OCI-LY7 (cell line): Measurements from ENCODE around the gene ORC2. TPM values are rescaled to one million over a fixed set of nuclear protein-coding genes. Genes with fewer than 3 reads are reported as not detected.

ENCODE experiments used
- BruUV-seq: library from RNA; stranded (reverse); fragments of 400-500 nt; replicated peaks from 2 replicates; lab custom pipeline; 2021; lab: Mats Ljungman, UMichigan
- CTCF ChIA-PET: fragments of 300-600 bp; sonication (Branson Sonifier 250); formaldehyde crosslinking; loops from one replicate; lab custom pipeline; 2022; ENCODE audit warnings: antibody characterized with exemption; ENCODE audit not compliant: unreplicated experiment; lab: Charles Lee
- POLR2A ChIA-PET: fragments of 300-600 bp; sonication (Branson Sonifier 250); formaldehyde crosslinking; loops from one replicate; lab custom pipeline; 2022; ENCODE audit warnings: antibody characterized with exemption; lab: Charles Lee
- DNase-seq: peaks from one replicate; pipeline ENCODE4 v3.0.0-alpha.2; 2015; ENCODE audit warnings: low spot score
- H2AFZ ChIP-seq: fragments of 200-600 bp; sonication (generic), shearing (Covaris generic); 2 replicates; pipeline ENCODE4 v1.6.1; 2014; ENCODE audit warnings: mild to moderate bottlenecking, antibody characterized with exemption, low read length, moderate library complexity
- H3K27ac ChIP-seq: fragments of 200-600 bp; sonication (generic); 2 replicates; pipeline ENCODE4 v1.5.1; 2014; ENCODE audit warnings: mixed run types, low read depth, mild to moderate bottlenecking, moderate library complexity, low read length, inconsistent platforms; ENCODE audit not compliant: poor library complexity, severe bottlenecking
- H3K36me3 ChIP-seq: fragments of 200-600 bp; sonication (generic); 2 replicates; pipeline ENCODE4 v1.6.1; 2014; ENCODE audit warnings: mild to moderate bottlenecking, antibody characterized with exemption, low read length, moderate library complexity, mixed read lengths; ENCODE audit not compliant: insufficient read depth
- H3K4me1 ChIP-seq: fragments of 200-600 bp; sonication (generic); 2 replicates; pipeline ENCODE4 v1.5.1; 2014; ENCODE audit warnings: mild to moderate bottlenecking, low read length; ENCODE audit not compliant: insufficient read depth, poor library complexity, severe bottlenecking
- H3K4me2 ChIP-seq: fragments of 200-600 bp; sonication (generic); 2 replicates; pipeline ENCODE4 v1.6.1; 2014; ENCODE audit warnings: mild to moderate bottlenecking, low read length
- H3K4me3 ChIP-seq: fragments of 200-600 bp; sonication (generic); 2 replicates; pipeline ENCODE4 v1.5.1; 2014; ENCODE audit warnings: mild to moderate bottlenecking, low read depth, low read length; ENCODE audit not compliant: poor library complexity, severe bottlenecking
- H3K79me2 ChIP-seq: fragments of 200-600 bp; sonication (generic); 2 replicates; pipeline ENCODE4 v1.6.1; 2016; ENCODE audit warnings: low read depth, mild to moderate bottlenecking, low read length, moderate library complexity, mixed read lengths; ENCODE audit not compliant: insufficient read depth
- H3K9me2 ChIP-seq: fragments of 200-600 bp; sonication (generic); 2 replicates; pipeline ENCODE4 v1.6.1; 2016; ENCODE audit warnings: mild to moderate bottlenecking, low read length, mixed read lengths; ENCODE audit not compliant: insufficient read depth
- H3K9me3 ChIP-seq: fragments of 200-600 bp; sonication (generic); 2 replicates; pipeline ENCODE4 v1.6.1; 2014; ENCODE audit warnings: mild to moderate bottlenecking, mixed run types, low read length, mixed read lengths
- H4K20me1 ChIP-seq: fragments of 200-600 bp; sonication (generic); 2 replicates; pipeline ENCODE4 v1.6.1; 2014; ENCODE audit warnings: mild to moderate bottlenecking, antibody characterized with exemption, low read length, moderate library complexity, mixed read lengths; ENCODE audit not compliant: insufficient read depth
- EZH2phosphoT487 ChIP-seq: fragments of 200-600 bp; sonication (generic); IDR thresholded peaks from 2 replicates; pipeline ENCODE4 v1.6.1; 2018; ENCODE audit warnings: low read depth, borderline replicate concordance, mild to moderate bottlenecking, mixed run types, antibody characterized with exemption, low read length, moderate library complexity, mixed read lengths
- intact Hi-C: fragments of 100-400 bp; cut with micrococcal nuclease; formaldehyde crosslinking; loops from one replicate; pipeline ENCODE4 v1.10.0; 2022; ENCODE audit not compliant: unreplicated experiment
- small RNA-seq: library from RNA; depleted of rRNA; stranded (forward); fragments of <200 nt; gene quantifications from one replicate; pipeline ENCODE3, GENCODE V24; 2014
- total RNA-seq, 2 experiments: library from RNA; depleted of rRNA in 1 of 2; stranded (reverse); fragments of >200 nt in 1 of 2; shearing (Covaris generic) in 1 of 2; gene quantifications; 2 replicates each; pipeline ENCODE4 v1.2.3, GENCODE V29; 2014 to 2022
- TF ChIP-seq, protein P1 (sequence below): fragments of 200-600 bp; sonication (generic); conservative IDR thresholded peaks from 2 replicates; pipeline ENCODE4 v1.5.1; 2014; ENCODE audit warnings: mild to moderate bottlenecking, antibody characterized with exemption, low read length, moderate library complexity, mixed read lengths

ORC2 gene
- total RNA-seq, 2 experiments from 2014 or later: 14.9 to 46.1 TPM

DNA sequence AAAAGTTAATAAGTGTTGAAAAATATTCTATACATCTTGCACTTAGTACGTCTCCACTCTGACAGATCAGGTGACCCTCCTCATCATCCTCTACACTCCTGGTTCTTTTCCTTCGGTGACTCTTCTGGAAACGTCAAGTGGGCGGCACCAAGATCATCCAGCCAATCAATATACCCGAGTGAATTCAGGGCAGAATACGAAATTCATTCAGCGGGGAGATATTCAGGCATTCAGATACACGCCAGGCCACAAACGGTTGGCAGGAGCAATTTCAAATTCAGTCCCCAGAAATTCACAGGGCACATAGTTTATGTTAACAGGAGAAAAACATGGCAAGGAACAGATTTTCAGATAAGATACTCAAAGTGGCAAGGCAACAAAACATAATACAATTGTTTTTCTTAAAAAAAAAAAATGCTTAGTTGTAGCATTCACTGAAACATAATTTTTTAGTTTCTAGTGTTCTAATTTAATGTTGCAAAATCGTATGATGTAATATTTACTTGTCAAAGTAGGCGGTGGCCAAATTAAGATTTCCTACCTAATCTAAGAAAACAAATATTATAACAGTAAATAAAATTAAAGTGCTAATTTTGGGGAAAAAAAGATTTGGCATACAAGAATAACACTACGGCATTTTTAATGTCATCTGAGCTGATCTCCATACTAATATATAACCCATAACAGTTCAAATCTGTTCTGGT is 103.2 kb downstream of the ORC2 start:
- no peak for DNase-seq
- TF ChIP-seq, protein P1, sequence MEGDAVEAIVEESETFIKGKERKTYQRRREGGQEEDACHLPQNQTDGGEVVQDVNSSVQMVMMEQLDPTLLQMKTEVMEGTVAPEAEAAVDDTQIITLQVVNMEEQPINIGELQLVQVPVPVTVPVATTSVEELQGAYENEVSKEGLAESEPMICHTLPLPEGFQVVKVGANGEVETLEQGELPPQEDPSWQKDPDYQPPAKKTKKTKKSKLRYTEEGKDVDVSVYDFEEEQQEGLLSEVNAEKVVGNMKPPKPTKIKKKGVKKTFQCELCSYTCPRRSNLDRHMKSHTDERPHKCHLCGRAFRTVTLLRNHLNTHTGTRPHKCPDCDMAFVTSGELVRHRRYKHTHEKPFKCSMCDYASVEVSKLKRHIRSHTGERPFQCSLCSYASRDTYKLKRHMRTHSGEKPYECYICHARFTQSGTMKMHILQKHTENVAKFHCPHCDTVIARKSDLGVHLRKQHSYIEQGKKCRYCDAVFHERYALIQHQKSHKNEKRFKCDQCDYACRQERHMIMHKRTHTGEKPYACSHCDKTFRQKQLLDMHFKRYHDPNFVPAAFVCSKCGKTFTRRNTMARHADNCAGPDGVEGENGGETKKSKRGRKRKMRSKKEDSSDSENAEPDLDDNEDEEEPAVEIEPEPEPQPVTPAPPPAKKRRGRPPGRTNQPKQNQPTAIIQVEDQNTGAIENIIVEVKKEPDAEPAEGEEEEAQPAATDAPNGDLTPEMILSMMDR: no peak
- no peak for TF ChIP-seq EZH2phosphoT487
- no peak overlapping the region for H3K4me3 ChIP-seq
- peaks cover 78% of the 10 kb centered on the region for H3K79me2 ChIP-seq
- BruUV-seq: no TSS peak
- H3K9me3 ChIP-seq: no peaks in the 10 kb centered on the region
- no peak overlapping the region for H3K4me2 ChIP-seq
- H3K4me1 ChIP-seq: peaks cover 21% of the 10 kb centered on the region
- ChIA-PET POLR2A (interaction anchor here (0.5 to 0.6 kb wide), 2 partner anchors 13 to 406 kb away, joined by 3 to 4 read pairs; no protein-coding TSS in a partner anchor), CTCF (no interaction called here)
- intact Hi-C loops: no loop called here
- no peaks in the 10 kb centered on the region for H3K9me2 ChIP-seq
- H2AFZ ChIP-seq: no peak overlapping the region
- H3K36me3 ChIP-seq: peaks cover 83% of the 10 kb centered on the region
- no peak overlapping the region for H3K27ac ChIP-seq
- H4K20me1 ChIP-seq: peaks cover 27% of the 10 kb centered on the region; the same call in 1 of the 2 replicates

Small RNA genes within 50 kb of the gene (small RNA-seq; reads per million reads assigned to genes)
- gene RF00019 (not detected), gene RNU6-312P (not detected), gene RNU6-762P (not detected)

Other genes with a start within 250 kb of the ORC2 start
- gene BZW1, start 151.8 kb downstream of the ORC2 start, total RNA-seq (2014; rRNA removed; shearing (Covaris generic)): 177 and 180 TPM in 2 replicates
- gene BZW1, start 151.8 kb downstream of the ORC2 start, total RNA-seq (2022): 171 and 183 TPM in 2 replicates
- gene CLK1, start 99.0 kb downstream of the ORC2 start, total RNA-seq (2014; rRNA removed; shearing (Covaris generic)): 74.9 and 80.1 TPM in 2 replicates
- 104 and 110 TPM in 2 replicates for gene CLK1, start 99.0 kb downstream of the ORC2 start, total RNA-seq (2022)
- gene PPIL3, start 74.6 kb downstream of the ORC2 start, total RNA-seq (2014; rRNA removed; shearing (Covaris generic)): 49.4 and 54.4 TPM in 2 replicates
- 75.0 and 76.4 TPM in 2 replicates for gene PPIL3, start 74.6 kb downstream of the ORC2 start, total RNA-seq (2022)
- 37.5 and 68.4 TPM in 2 replicates for gene NIF3L1, start 74.3 kb downstream of the ORC2 start, total RNA-seq (2014; rRNA removed; shearing (Covaris generic))
- gene NIF3L1, start 74.3 kb downstream of the ORC2 start, total RNA-seq (2022): 57.4 and 60.4 TPM in 2 replicates
- gene HYCC2, start 108.0 kb upstream of the ORC2 start, total RNA-seq (2014; rRNA removed; shearing (Covaris generic)): 8.6 and 8.8 TPM in 2 replicates
- gene HYCC2, start 108.0 kb upstream of the ORC2 start, total RNA-seq (2022): 22.0 and 27.5 TPM in 2 replicates
- 90.5 and 134 TPM in 2 replicates for gene NDUFB3, start 108.3 kb upstream of the ORC2 start, total RNA-seq (2014; rRNA removed; shearing (Covaris generic))
- 107 and 115 TPM in 2 replicates for gene NDUFB3, start 108.3 kb upstream of the ORC2 start, total RNA-seq (2022)
- 42.8 and 55.8 TPM in 2 replicates for gene CFLAR, start 152.5 kb upstream of the ORC2 start, total RNA-seq (2014; rRNA removed; shearing (Covaris generic))
- 82.5 and 91.9 TPM in 2 replicates for gene CFLAR, start 152.5 kb upstream of the ORC2 start, total RNA-seq (2022)
- gene CASP10, start 219.5 kb upstream of the ORC2 start, total RNA-seq (2014; rRNA removed; shearing (Covaris generic)): 0.46 and 1.2 TPM in 2 replicates
- gene CASP10, start 219.5 kb upstream of the ORC2 start, total RNA-seq (2022): 0.42 and 0.51 TPM in 2 replicates